Measurements from ENCODE around the gene P3H4. TPM values are rescaled to one million over a fixed set of nuclear protein-coding genes. Genes with fewer than 3 reads are reported as not detected.

P3H4 gene
- total RNA-seq, 3 donors from 2014 or later: 10.7 to 14.0 (median 12.1) TPM

DNA sequence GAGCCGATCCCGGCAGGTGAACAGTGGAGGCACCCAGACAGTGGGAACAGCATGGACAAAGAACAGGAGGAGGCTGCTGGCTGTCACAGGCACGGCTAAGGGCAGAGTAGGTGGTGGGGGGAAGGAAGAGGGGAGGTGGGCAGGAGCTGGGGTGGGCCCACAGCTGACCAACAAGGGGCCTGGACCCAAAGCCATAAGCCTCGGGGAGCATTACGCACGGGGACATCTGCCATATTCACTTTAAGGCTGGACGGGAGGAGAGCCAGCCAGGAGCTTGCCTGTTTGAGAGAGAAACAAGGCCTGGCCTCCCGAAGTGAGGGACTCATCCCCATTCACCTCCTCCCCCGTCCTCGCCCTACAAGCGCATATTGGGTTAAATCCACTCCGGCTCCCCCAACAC is 57.7 kb downstream of the P3H4 start:
- no peak overlapping the region for H3K4me3 ChIP-seq
- H3K9me3 ChIP-seq: no peaks in the 10 kb centered on the region
- peaks cover 11% of the 10 kb centered on the region for H3K36me3 ChIP-seq (ENCODE audit: low read depth)
- DNase-seq (no peak), ATAC-seq (peak; percentile 3)
- TF ChIP-seq, protein P1, sequence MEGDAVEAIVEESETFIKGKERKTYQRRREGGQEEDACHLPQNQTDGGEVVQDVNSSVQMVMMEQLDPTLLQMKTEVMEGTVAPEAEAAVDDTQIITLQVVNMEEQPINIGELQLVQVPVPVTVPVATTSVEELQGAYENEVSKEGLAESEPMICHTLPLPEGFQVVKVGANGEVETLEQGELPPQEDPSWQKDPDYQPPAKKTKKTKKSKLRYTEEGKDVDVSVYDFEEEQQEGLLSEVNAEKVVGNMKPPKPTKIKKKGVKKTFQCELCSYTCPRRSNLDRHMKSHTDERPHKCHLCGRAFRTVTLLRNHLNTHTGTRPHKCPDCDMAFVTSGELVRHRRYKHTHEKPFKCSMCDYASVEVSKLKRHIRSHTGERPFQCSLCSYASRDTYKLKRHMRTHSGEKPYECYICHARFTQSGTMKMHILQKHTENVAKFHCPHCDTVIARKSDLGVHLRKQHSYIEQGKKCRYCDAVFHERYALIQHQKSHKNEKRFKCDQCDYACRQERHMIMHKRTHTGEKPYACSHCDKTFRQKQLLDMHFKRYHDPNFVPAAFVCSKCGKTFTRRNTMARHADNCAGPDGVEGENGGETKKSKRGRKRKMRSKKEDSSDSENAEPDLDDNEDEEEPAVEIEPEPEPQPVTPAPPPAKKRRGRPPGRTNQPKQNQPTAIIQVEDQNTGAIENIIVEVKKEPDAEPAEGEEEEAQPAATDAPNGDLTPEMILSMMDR (IDR thresholded peaks at IDR 0.05): no peak
- no peaks in the 10 kb centered on the region for H3K4me1 ChIP-seq (ENCODE audit: low read depth)
- intact Hi-C loops (cut with DNase I, micrococcal nuclease): no loop called here

Other genes starting within 250 kb of the P3H4 start
- not detected for gene KRT9, start 239.9 kb downstream of the P3H4 start, total RNA-seq
- under 1 TPM in 1 of 3 donors, not detected in 2; 0.67 TPM for gene KRT14, start 225.1 kb downstream of the P3H4 start, total RNA-seq
- gene KRT16, start 199.2 kb downstream of the P3H4 start, total RNA-seq: not detected
- gene KRT17, start 187.4 kb downstream of the P3H4 start, total RNA-seq: under 1 TPM in 1 of 3 donors, not detected in 2; 0.76 TPM
- 100 to 1,000 TPM; 547 to 915 (median 566) TPM for gene EIF1, start 123.1 kb downstream of the P3H4 start, total RNA-seq
- gene GAST, start 99.6 kb downstream of the P3H4 start, total RNA-seq: not detected
- 1 to 10 TPM in 1 of 3 donors, under 1 TPM in 2; 0.12 to 2.8 (median 0.32) TPM for gene HAP1, start 77.3 kb downstream of the P3H4 start, total RNA-seq
- gene JUP, start 25.2 kb downstream of the P3H4 start, total RNA-seq: 100 to 1,000 TPM; 165 to 383 (median 320) TPM
- gene FKBP10, start 1.1 kb upstream of the P3H4 start, total RNA-seq: 10 to 100 TPM in 2 of 3 donors, 1 to 10 TPM in 1; 5.7 to 32.7 (median 18.6) TPM
- gene NT5C3B, start 24.3 kb upstream of the P3H4 start, total RNA-seq: 10 to 100 TPM; 17.8 to 46.5 (median 19.1) TPM
- gene KLHL10, start 25.9 kb upstream of the P3H4 start, total RNA-seq: under 1 TPM in 1 of 3 donors, not detected in 2; 0.73 TPM
- gene KLHL11, start 53.5 kb upstream of the P3H4 start, total RNA-seq: 10 to 100 TPM in 1 of 3 donors, 1 to 10 TPM in 2; 7.6 to 14.7 (median 8.5) TPM
- 10 to 100 TPM; 80.3 to 95.2 (median 81.5) TPM for gene ACLY, start 107.0 kb upstream of the P3H4 start, total RNA-seq
- 1 to 10 TPM in 1 of 3 donors, under 1 TPM in 1, not detected in 1; 0.34 to 2.1 TPM for gene ODAD4, start 118.7 kb upstream of the P3H4 start, total RNA-seq
- 10 to 100 TPM; 44.1 to 88.0 (median 51.6) TPM for gene CNP, start 154.8 kb upstream of the P3H4 start, total RNA-seq
- gene DNAJC7, start 205.5 kb upstream of the P3H4 start, total RNA-seq: 100 to 1,000 TPM in 1 of 3 donors, 10 to 100 TPM in 2; 80.6 to 108 (median 86.7) TPM
- 10 to 100 TPM; 29.5 to 34.9 (median 31.1) TPM for gene NKIRAS2, start 208.1 kb upstream of the P3H4 start, total RNA-seq
- gene C17orf113, start 238.7 kb upstream of the P3H4 start, total RNA-seq: 1 to 10 TPM; 1.2 to 3.8 (median 2.0) TPM